Parathyroid adenoma (tissue), 2 donors: ENCODE data around the gene TYSND1.

ENCODE experiments used
- H2AFZ ChIP-seq: fragments of 300-600 bp; sonication (generic); one replicate; pipeline ENCODE4 v1.7.0; 2017; ENCODE audit warnings: antibody characterized with exemption, mild to moderate bottlenecking
- H3K27ac ChIP-seq: fragments of 300-600 bp; sonication (generic); one replicate; pipeline ENCODE4 v1.7.0; 2017
- H3K27me3 ChIP-seq: fragments of 300-600 bp; sonication (generic); one replicate; pipeline ENCODE4 v1.7.0; 2017; ENCODE audit warnings: low read length; ENCODE audit not compliant: control insufficient read depth, insufficient read depth
- H3K36me3 ChIP-seq: fragments of 300-600 bp; sonication (generic); one replicate; pipeline ENCODE4 v1.7.0; 2017; ENCODE audit warnings: low read length; ENCODE audit not compliant: control insufficient read depth, insufficient read depth
- H3K4me1 ChIP-seq: fragments of 300-600 bp; sonication (generic); one replicate; pipeline ENCODE4 v1.7.0; 2017; ENCODE audit warnings: control low read depth
- H3K4me2 ChIP-seq: fragments of 300-600 bp; sonication (generic); one replicate; pipeline ENCODE4 v1.7.0; 2017; ENCODE audit warnings: low read length
- H3K4me3 ChIP-seq: fragments of 300-600 bp; sonication (generic); one replicate; pipeline ENCODE4 v1.7.0; 2017; ENCODE audit warnings: low read depth, low read length
- H3K79me2 ChIP-seq: fragments of 300-600 bp; sonication (generic); one replicate; pipeline ENCODE4 v1.7.0; 2017; ENCODE audit warnings: control low read depth
- H3K9ac ChIP-seq: fragments of 300-600 bp; sonication (generic); one replicate; pipeline ENCODE4 v1.7.0; 2017; ENCODE audit warnings: mild to moderate bottlenecking
- H3K9me3 ChIP-seq: fragments of 300-600 bp; sonication (generic); one replicate; pipeline ENCODE4 v1.7.0; 2017; ENCODE audit warnings: low read length; ENCODE audit not compliant: control insufficient read depth
- TF ChIP-seq, protein P1 (sequence below): fragments of 300-600 bp; sonication (generic); IDR thresholded peaks from one replicate; pipeline ENCODE4 v1.7.0; 2017; ENCODE audit warnings: antibody characterized with exemption, mild to moderate bottlenecking
- donor health status: primary hyperparathyroidism.

Gene TYSND1

DNA sequence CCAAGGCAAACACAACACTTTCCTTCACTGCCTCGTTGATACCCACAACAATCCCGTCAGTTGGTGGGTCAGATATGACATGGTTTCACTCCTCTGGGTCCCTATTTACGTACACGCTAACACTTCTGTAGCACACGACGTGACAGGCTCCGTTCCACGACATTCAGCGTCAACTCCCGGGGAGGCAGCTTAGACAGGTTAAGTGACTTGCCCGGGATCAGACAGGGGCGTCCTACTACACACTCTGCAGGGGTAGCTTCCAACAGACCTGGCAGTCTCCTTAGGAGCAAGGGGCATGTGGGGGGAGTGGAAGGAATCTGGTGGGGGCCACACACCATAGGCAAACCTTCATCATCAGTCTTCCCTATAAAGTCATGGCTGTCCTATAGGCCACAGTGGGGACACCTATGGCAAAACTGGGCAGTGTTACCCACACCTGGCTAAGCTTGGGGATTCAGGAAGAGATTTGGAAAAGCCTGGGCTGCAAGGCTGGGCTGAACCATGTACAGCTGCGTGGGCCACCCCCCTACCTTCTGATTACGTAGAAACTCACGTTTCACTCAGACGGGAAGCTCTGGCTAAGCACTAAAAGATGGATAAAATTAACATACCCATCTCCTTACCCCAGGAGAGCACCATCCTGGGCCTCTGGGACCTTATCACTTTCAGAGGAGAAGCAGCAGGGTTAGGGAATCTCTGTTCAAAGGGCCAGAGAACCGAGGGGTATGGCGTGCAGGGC lies 2.0 kb downstream of the TYSND1 start:
- TF ChIP-seq, protein P1, sequence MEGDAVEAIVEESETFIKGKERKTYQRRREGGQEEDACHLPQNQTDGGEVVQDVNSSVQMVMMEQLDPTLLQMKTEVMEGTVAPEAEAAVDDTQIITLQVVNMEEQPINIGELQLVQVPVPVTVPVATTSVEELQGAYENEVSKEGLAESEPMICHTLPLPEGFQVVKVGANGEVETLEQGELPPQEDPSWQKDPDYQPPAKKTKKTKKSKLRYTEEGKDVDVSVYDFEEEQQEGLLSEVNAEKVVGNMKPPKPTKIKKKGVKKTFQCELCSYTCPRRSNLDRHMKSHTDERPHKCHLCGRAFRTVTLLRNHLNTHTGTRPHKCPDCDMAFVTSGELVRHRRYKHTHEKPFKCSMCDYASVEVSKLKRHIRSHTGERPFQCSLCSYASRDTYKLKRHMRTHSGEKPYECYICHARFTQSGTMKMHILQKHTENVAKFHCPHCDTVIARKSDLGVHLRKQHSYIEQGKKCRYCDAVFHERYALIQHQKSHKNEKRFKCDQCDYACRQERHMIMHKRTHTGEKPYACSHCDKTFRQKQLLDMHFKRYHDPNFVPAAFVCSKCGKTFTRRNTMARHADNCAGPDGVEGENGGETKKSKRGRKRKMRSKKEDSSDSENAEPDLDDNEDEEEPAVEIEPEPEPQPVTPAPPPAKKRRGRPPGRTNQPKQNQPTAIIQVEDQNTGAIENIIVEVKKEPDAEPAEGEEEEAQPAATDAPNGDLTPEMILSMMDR, result no peak
- H3K4me3 ChIP-seq, result peak overlapping the region; percentile 70
- no peaks in the 10 kb centered on the region for H3K9me3 ChIP-seq
- H2AFZ ChIP-seq, result peak overlapping the region; percentile 92
- peaks cover 9% of the 10 kb centered on the region for H3K4me1 ChIP-seq
- H3K9ac ChIP-seq, result no peak overlapping the region
- no peak overlapping the region for H3K27ac ChIP-seq
- no peaks in the 10 kb centered on the region for H3K36me3 ChIP-seq
- H3K79me2 ChIP-seq, result peaks cover 17% of the 10 kb centered on the region
- no peaks in the 10 kb centered on the region for H3K27me3 ChIP-seq
- H3K4me2 ChIP-seq, result no peak overlapping the region

DNA sequence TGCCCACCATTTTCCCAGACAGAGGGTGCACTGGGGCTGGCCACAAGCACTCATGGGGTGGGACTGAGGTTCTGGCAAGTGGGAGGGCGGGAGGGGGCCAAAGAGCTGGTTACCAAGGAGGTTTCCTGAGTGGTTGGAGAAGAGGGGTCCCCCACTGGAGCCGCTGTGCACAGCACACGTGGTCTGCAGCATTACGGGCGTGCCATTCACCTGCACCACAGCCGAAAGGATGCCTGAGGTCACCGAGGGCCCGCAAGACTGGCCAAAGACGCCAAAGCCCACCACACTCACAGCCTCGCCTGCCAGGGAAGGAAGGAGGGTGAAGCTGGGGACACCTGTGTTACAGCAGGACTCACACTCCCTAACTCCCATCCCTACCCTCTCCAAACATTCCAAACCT lies 3.9 kb downstream of the TYSND1 start:
- no peaks in the 10 kb centered on the region for H3K36me3 ChIP-seq
- peaks cover 20% of the 10 kb centered on the region for H3K79me2 ChIP-seq
- TF ChIP-seq, protein P1, result no peak
- H3K4me1 ChIP-seq, result peaks cover 9% of the 10 kb centered on the region
- H3K9me3 ChIP-seq, result no peaks in the 10 kb centered on the region
- no peak overlapping the region for H3K9ac ChIP-seq
- H3K27ac ChIP-seq, result no peak overlapping the region
- no peaks in the 10 kb centered on the region for H3K27me3 ChIP-seq
- no peak overlapping the region for H3K4me2 ChIP-seq
- no peak overlapping the region for H2AFZ ChIP-seq
- no peak overlapping the region for H3K4me3 ChIP-seq

GRCh38 chr10:70140297-70140696 lies 6.2 kb downstream of the TYSND1 start:
- Histone ChIP-seq H3K4me1 (peaks cover 9% of the 10 kb centered on the region), H3K27ac (no peak overlapping the region)
- TF ChIP-seq, protein P1, result no peak

DNA sequence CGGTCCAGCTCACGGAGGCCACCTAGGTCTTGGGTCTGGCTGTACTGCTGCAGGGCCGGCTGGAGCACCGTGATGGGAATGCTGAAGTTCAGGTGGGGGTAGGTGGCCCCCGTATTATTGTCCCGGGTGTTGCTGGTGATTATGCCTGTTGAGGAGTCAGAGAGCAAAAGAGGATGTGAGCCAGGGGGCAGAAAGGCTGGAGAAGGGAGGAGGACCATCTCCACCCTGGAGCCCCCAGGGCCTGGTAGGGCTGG lies 6.6 kb downstream of the TYSND1 start:
- Histone ChIP-seq H3K4me2 (no peak overlapping the region), H3K36me3 (no peaks in the 10 kb centered on the region), H3K9me3 (no peaks in the 10 kb centered on the region), H3K4me3 (no peak overlapping the region), H3K27ac (no peak overlapping the region), H3K27me3 (no peaks in the 10 kb centered on the region), H3K4me1 (peaks cover 6% of the 10 kb centered on the region), H3K9ac (no peak overlapping the region), H3K79me2 (peaks cover 16% of the 10 kb centered on the region), H2AFZ (no peak overlapping the region)
- TF ChIP-seq, protein P1, result no peak

More at GRCh38 chr10:70140297-70140696, 6.2 kb downstream of the TYSND1 start:
- H3K79me2 ChIP-seq, result peaks cover 20% of the 10 kb centered on the region
- H3K36me3 ChIP-seq, result no peaks in the 10 kb centered on the region
- H3K4me3 ChIP-seq, result no peak overlapping the region
- no peak overlapping the region for H2AFZ ChIP-seq
- no peak overlapping the region for H3K4me2 ChIP-seq
- H3K27me3 ChIP-seq, result no peaks in the 10 kb centered on the region
- no peak overlapping the region for H3K9ac ChIP-seq
- H3K9me3 ChIP-seq, result no peaks in the 10 kb centered on the region
